ENCODE measurements around the gene IGF2. TPM values are rescaled to one million over a fixed set of nuclear protein-coding genes. Genes with fewer than 3 reads are reported as not detected.

IGF2 gene
- total RNA-seq, 1 experiment from 2014 or later: 1.5 TPM

DNA sequence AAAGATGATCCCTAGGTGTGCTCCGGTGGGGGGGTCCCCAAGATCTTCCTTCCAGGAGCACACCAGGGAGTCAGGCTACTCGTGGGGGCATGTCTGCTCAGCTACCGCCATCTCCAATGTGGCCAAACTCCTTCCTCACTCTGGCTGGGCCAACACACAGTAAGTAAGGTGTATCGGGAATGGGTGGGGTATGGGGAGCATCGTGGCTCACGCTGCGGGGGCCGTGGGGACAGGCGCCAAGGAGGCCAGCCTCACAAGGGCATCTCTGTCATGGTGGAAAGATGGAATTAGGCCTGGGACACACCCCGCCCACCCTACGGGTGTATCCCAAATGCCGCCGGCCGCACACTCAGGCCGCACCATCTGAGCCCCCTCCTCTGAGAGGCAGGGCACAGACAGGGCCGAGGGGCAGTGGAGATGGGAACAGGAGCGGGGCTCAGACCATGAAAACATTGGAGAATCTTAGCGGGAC lies 8.3 kb downstream of the IGF2 start:
- Mint-ChIP-seq H3K4me3 (no peak overlapping the region), H3K36me3 (no peaks in the 10 kb centered on the region), H3K27me3 (ENCODE audit: low read depth) (peaks cover 43% of the 10 kb centered on the region), H3K9me3 (peaks cover 5% of the 10 kb centered on the region; the same call in 1 of the 2 replicates), H3K4me1 (peaks cover under 1% of the 10 kb centered on the region; the same call in 1 of the 2 replicates), H3K27ac (no peak overlapping the region)
- TF ChIP-seq, protein P1, sequence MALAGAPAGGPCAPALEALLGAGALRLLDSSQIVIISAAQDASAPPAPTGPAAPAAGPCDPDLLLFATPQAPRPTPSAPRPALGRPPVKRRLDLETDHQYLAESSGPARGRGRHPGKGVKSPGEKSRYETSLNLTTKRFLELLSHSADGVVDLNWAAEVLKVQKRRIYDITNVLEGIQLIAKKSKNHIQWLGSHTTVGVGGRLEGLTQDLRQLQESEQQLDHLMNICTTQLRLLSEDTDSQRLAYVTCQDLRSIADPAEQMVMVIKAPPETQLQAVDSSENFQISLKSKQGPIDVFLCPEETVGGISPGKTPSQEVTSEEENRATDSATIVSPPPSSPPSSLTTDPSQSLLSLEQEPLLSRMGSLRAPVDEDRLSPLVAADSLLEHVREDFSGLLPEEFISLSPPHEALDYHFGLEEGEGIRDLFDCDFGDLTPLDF (CRISPR knock-in tag; IDR thresholded peaks at IDR 0.05): no peak
- TF ChIP-seq, protein P2, sequence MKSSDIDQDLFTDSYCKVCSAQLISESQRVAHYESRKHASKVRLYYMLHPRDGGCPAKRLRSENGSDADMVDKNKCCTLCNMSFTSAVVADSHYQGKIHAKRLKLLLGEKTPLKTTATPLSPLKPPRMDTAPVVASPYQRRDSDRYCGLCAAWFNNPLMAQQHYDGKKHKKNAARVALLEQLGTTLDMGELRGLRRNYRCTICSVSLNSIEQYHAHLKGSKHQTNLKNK (CRISPR knock-in tag; IDR thresholded peaks at IDR 0.05): no peak
- no peak for TF ChIP-seq KAT7 (CRISPR knock-in tag; IDR thresholded peaks at IDR 0.05; ENCODE audit: borderline replicate concordance)
- no peak for TF ChIP-seq ATF1 (CRISPR knock-in tag; IDR thresholded peaks at IDR 0.05)
- no peak for TF ChIP-seq GABPB1 (CRISPR knock-in tag; IDR thresholded peaks at IDR 0.05)
- no peak for TF ChIP-seq SOX15 (CRISPR knock-in tag; IDR thresholded peaks at IDR 0.05)
- TF ChIP-seq, protein P3, sequence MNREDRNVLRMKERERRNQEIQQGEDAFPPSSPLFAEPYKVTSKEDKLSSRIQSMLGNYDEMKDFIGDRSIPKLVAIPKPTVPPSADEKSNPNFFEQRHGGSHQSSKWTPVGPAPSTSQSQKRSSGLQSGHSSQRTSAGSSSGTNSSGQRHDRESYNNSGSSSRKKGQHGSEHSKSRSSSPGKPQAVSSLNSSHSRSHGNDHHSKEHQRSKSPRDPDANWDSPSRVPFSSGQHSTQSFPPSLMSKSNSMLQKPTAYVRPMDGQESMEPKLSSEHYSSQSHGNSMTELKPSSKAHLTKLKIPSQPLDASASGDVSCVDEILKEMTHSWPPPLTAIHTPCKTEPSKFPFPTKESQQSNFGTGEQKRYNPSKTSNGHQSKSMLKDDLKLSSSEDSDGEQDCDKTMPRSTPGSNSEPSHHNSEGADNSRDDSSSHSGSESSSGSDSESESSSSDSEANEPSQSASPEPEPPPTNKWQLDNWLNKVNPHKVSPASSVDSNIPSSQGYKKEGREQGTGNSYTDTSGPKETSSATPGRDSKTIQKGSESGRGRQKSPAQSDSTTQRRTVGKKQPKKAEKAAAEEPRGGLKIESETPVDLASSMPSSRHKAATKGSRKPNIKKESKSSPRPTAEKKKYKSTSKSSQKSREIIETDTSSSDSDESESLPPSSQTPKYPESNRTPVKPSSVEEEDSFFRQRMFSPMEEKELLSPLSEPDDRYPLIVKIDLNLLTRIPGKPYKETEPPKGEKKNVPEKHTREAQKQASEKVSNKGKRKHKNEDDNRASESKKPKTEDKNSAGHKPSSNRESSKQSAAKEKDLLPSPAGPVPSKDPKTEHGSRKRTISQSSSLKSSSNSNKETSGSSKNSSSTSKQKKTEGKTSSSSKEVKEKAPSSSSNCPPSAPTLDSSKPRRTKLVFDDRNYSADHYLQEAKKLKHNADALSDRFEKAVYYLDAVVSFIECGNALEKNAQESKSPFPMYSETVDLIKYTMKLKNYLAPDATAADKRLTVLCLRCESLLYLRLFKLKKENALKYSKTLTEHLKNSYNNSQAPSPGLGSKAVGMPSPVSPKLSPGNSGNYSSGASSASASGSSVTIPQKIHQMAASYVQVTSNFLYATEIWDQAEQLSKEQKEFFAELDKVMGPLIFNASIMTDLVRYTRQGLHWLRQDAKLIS (CRISPR knock-in tag; IDR thresholded peaks at IDR 0.05; ENCODE audit: borderline replicate concordance): no peak
- TF ChIP-seq, protein P4, sequence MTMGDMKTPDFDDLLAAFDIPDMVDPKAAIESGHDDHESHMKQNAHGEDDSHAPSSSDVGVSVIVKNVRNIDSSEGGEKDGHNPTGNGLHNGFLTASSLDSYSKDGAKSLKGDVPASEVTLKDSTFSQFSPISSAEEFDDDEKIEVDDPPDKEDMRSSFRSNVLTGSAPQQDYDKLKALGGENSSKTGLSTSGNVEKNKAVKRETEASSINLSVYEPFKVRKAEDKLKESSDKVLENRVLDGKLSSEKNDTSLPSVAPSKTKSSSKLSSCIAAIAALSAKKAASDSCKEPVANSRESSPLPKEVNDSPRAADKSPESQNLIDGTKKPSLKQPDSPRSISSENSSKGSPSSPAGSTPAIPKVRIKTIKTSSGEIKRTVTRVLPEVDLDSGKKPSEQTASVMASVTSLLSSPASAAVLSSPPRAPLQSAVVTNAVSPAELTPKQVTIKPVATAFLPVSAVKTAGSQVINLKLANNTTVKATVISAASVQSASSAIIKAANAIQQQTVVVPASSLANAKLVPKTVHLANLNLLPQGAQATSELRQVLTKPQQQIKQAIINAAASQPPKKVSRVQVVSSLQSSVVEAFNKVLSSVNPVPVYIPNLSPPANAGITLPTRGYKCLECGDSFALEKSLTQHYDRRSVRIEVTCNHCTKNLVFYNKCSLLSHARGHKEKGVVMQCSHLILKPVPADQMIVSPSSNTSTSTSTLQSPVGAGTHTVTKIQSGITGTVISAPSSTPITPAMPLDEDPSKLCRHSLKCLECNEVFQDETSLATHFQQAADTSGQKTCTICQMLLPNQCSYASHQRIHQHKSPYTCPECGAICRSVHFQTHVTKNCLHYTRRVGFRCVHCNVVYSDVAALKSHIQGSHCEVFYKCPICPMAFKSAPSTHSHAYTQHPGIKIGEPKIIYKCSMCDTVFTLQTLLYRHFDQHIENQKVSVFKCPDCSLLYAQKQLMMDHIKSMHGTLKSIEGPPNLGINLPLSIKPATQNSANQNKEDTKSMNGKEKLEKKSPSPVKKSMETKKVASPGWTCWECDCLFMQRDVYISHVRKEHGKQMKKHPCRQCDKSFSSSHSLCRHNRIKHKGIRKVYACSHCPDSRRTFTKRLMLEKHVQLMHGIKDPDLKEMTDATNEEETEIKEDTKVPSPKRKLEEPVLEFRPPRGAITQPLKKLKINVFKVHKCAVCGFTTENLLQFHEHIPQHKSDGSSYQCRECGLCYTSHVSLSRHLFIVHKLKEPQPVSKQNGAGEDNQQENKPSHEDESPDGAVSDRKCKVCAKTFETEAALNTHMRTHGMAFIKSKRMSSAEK (CRISPR knock-in tag; IDR thresholded peaks at IDR 0.05; ENCODE audit: borderline replicate concordance): no peak
- no peak for TF ChIP-seq RORB (CRISPR knock-in tag; IDR thresholded peaks at IDR 0.05)
- no peak for TF ChIP-seq ZNF138 (CRISPR knock-in tag; conservative IDR thresholded peaks at IDR 0.05)
- TF ChIP-seq ELF4 (CRISPR knock-in tag; IDR thresholded peaks at IDR 0.05; ENCODE audit: low read depth): no peak
- TF ChIP-seq SMAD4 (CRISPR knock-in tag; IDR thresholded peaks at IDR 0.05): no peak
- no peak for TF ChIP-seq ZNF232 (CRISPR knock-in tag; IDR thresholded peaks at IDR 0.05)
- no peak for TF ChIP-seq ZNF219 (CRISPR knock-in tag; IDR thresholded peaks at IDR 0.05; ENCODE audit: borderline replicate concordance)
- TF ChIP-seq EMX1 (CRISPR knock-in tag; IDR thresholded peaks at IDR 0.05): no peak
- no peak for TF ChIP-seq TP53 (CRISPR knock-in tag; IDR thresholded peaks at IDR 0.05)
- TF ChIP-seq, protein P5, sequence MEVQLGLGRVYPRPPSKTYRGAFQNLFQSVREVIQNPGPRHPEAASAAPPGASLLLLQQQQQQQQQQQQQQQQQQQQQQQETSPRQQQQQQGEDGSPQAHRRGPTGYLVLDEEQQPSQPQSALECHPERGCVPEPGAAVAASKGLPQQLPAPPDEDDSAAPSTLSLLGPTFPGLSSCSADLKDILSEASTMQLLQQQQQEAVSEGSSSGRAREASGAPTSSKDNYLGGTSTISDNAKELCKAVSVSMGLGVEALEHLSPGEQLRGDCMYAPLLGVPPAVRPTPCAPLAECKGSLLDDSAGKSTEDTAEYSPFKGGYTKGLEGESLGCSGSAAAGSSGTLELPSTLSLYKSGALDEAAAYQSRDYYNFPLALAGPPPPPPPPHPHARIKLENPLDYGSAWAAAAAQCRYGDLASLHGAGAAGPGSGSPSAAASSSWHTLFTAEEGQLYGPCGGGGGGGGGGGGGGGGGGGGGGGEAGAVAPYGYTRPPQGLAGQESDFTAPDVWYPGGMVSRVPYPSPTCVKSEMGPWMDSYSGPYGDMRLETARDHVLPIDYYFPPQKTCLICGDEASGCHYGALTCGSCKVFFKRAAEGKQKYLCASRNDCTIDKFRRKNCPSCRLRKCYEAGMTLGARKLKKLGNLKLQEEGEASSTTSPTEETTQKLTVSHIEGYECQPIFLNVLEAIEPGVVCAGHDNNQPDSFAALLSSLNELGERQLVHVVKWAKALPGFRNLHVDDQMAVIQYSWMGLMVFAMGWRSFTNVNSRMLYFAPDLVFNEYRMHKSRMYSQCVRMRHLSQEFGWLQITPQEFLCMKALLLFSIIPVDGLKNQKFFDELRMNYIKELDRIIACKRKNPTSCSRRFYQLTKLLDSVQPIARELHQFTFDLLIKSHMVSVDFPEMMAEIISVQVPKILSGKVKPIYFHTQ (CRISPR knock-in tag; IDR thresholded peaks at IDR 0.05): no peak
- TF ChIP-seq, protein P6, sequence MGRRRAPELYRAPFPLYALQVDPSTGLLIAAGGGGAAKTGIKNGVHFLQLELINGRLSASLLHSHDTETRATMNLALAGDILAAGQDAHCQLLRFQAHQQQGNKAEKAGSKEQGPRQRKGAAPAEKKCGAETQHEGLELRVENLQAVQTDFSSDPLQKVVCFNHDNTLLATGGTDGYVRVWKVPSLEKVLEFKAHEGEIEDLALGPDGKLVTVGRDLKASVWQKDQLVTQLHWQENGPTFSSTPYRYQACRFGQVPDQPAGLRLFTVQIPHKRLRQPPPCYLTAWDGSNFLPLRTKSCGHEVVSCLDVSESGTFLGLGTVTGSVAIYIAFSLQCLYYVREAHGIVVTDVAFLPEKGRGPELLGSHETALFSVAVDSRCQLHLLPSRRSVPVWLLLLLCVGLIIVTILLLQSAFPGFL (CRISPR knock-in tag; IDR thresholded peaks at IDR 0.05; ENCODE audit: borderline replicate concordance): no peak
- CTCF ChIA-PET: no interaction called here
- DNase-seq (ENCODE audit: low spot score) (no peak), ATAC-seq (no peak)
- POLR2A ChIA-PET: no interaction called here
